HG03565 (cell line): ENCODE measurements around the gene NME9.

Experiments used
- ATAC-seq: cut with Tn5 transposase; IDR thresholded peaks from one replicate; pipeline ENCODE4 v1.9.1; 2021; ENCODE audit warnings: mild to moderate bottlenecking, moderate library complexity; ENCODE audit not compliant: unreplicated experiment

Gene NME9

GRCh38 chr3:138336454-138336999, 6.9 kb upstream of the NME9 start:
- ATAC-seq, result no peak

GRCh38 chr3:138334608-138335007, 5.0 kb upstream of the NME9 start:
- ATAC-seq, result no peak

GRCh38 chr3:138332472-138333073, 2.9 kb upstream of the NME9 start:
- ATAC-seq, result no peak

- no peak for ATAC-seq
Measured at GRCh38 chr3:138331143-138331894, 1.7 kb upstream of the NME9 start.

- no peak for ATAC-seq
Measured at GRCh38 chr3:138329984-138330293, 288 bp upstream of the NME9 start.

- no peak for ATAC-seq
Measured at GRCh38 chr3:138328341-138328740, 1.3 kb downstream of the NME9 start.

GRCh38 chr3:138327831-138328230, 1.8 kb downstream of the NME9 start:
- no peak for ATAC-seq

GRCh38 chr3:138326866-138327595, 2.6 kb downstream of the NME9 start:
- no peak for ATAC-seq

GRCh38 chr3:138325990-138326389, 3.7 kb downstream of the NME9 start:
- ATAC-seq, result no peak

- ATAC-seq, result no peak
Measured at GRCh38 chr3:138323971-138324370, 5.7 kb downstream of the NME9 start.

- no peak for ATAC-seq
Measured at GRCh38 chr3:138317687-138318086, 12.0 kb downstream of the NME9 start.

- no peak for ATAC-seq
Measured at GRCh38 chr3:138314751-138315150, 14.9 kb downstream of the NME9 start.

GRCh38 chr3:138310494-138310893, 19.2 kb downstream of the NME9 start:
- ATAC-seq, result no peak

GRCh38 chr3:138308783-138309182, 20.9 kb downstream of the NME9 start:
- ATAC-seq, result no peak

GRCh38 chr3:138307899-138308298, 21.8 kb downstream of the NME9 start:
- ATAC-seq, result no peak

GRCh38 chr3:138303474-138303873, 26.2 kb downstream of the NME9 start:
- no peak for ATAC-seq

- no peak for ATAC-seq
Measured at GRCh38 chr3:138300647-138301046, 29.0 kb downstream of the NME9 start.

GRCh38 chr3:138297876-138298275, 31.8 kb downstream of the NME9 start:
- ATAC-seq, result no peak

GRCh38 chr3:138297059-138297607, 32.5 kb downstream of the NME9 start:
- ATAC-seq, result no peak

GRCh38 chr3:138296639-138297038, 33.0 kb downstream of the NME9 start:
- no peak for ATAC-seq

- no peak for ATAC-seq
Measured at GRCh38 chr3:138289701-138290100, 40.0 kb downstream of the NME9 start.

- ATAC-seq, result no peak
Measured at GRCh38 chr3:138289260-138289659, 40.4 kb downstream of the NME9 start.
